Measurements from ENCODE around the gene FAM110A.

- TF ChIP-seq CTCF (IDR thresholded peaks at IDR 0.05) (no peak), POLR2A (IDR thresholded peaks at IDR 0.05) (no peak)
These were observed 34.8 kb downstream of the FAM110A start for GRCh38 chr20:868279-868678.
